K562 (cell line): ENCODE results near the gene CFAP298. TPM values are rescaled to one million over a fixed set of nuclear protein-coding genes. Genes with fewer than 3 reads are reported as not detected.

ENCODE experiments used
- ARID2 ChIP-seq: fragments of 450-650 bp; IDR thresholded peaks from 2 replicates; pipeline ENCODE4 v1.6.1; 2017; ENCODE audit warnings: antibody characterized with exemption, mild to moderate bottlenecking
- ATF6 ChIP-seq: sonication (generic); formaldehyde crosslinking; IDR thresholded peaks from 2 replicates; pipeline ENCODE4 v1.4.0; 2020; ENCODE audit warnings: mild to moderate bottlenecking, missing genetic modification reagents
- CBX5 ChIP-seq: IDR thresholded peaks from 2 replicates; pipeline ENCODE4 v1.6.1; 2014; ENCODE audit warnings: low read depth, borderline replicate concordance
- CHCHD3 ChIP-seq: fragments of 250-450 bp; sonication (Bioruptor Pico); IDR thresholded peaks from 2 replicates; pipeline ENCODE4 v2.1.2; 2022; ENCODE audit warnings: mild to moderate bottlenecking
- CREB5 ChIP-seq: fragments of 250-450 bp; sonication (Bioruptor Pico); IDR thresholded peaks from 2 replicates; pipeline ENCODE4 v1.5.0; 2020; ENCODE audit warnings: mild to moderate bottlenecking
- DPF2 ChIP-seq: fragments of 450-650 bp; IDR thresholded peaks from 2 replicates; pipeline ENCODE4 v1.6.1; 2016
- ELF2 ChIP-seq: fragments of 250-450 bp; sonication (Bioruptor Pico); IDR thresholded peaks from 2 replicates; pipeline ENCODE4 v1.5.0; 2021; ENCODE audit warnings: mild to moderate bottlenecking
- ELF4 ChIP-seq: fragments of 450-650 bp; formaldehyde crosslinking; IDR thresholded peaks from 2 replicates; pipeline ENCODE4 v1.4.0; 2022; ENCODE audit warnings: missing genetic modification characterization
- FUS ChIP-seq: fragments of 200-400 bp; formaldehyde crosslinking; optimal IDR thresholded peaks from 2 replicates; pipeline ENCODE3; 2017; ENCODE audit warnings: low read depth, low read length
- GATAD2A ChIP-seq: fragments of 450-650 bp; IDR thresholded peaks from 2 replicates; pipeline ENCODE4 v1.6.1; 2017
- HDAC6 ChIP-seq: IDR thresholded peaks from 2 replicates; pipeline ENCODE4 v1.6.1; 2012; ENCODE audit warnings: low read depth, mild to moderate bottlenecking, control low read depth, inconsistent platforms, low read length, moderate library complexity
- HLTF ChIP-seq: fragments of 450-650 bp; IDR thresholded peaks from 2 replicates; pipeline ENCODE4 v1.6.1; 2016
- JUND ChIP-seq, 2 experiments: IDR thresholded peaks; 2 replicates in 1 of 2; 3 replicates in 1 of 2; pipeline ENCODE4 v1.6.1; 2011; ENCODE audit warnings: borderline replicate concordance in 2 of 2, low read depth in 2 of 2, low read length in 2 of 2, improper control_type of control experiment in 1 of 2, missing biosample characterization in 1 of 2, missing genetic modification characterization in 1 of 2, missing genetic modification reagents in 1 of 2
- KLF6 ChIP-seq: fragments of 250-450 bp; sonication (Bioruptor Pico); IDR thresholded peaks from 2 replicates; pipeline ENCODE4 v1.4.0; 2020; ENCODE audit warnings: mild to moderate bottlenecking, moderate library complexity, borderline replicate concordance
- MAFK ChIP-seq: IDR thresholded peaks from 2 replicates; pipeline ENCODE4 v1.6.1; 2011; ENCODE audit warnings: low read length, improper control_type of control experiment
- MCM3 ChIP-seq: fragments of 450-650 bp; IDR thresholded peaks from 2 replicates; pipeline ENCODE4 v1.6.1; 2016
- MED1 ChIP-seq: sonication (generic); formaldehyde crosslinking; IDR thresholded peaks from 2 replicates; pipeline ENCODE4 v1.8.1; 2023; ENCODE audit warnings: missing genetic modification reagents, borderline replicate concordance
- MLX ChIP-seq, 2 experiments: fragments of 450-650 bp in 1 of 2; sonication (generic) in 1 of 2; formaldehyde crosslinking; conservative IDR thresholded peaks; 2 replicates each; pipeline versions ENCODE4 v1.4.0 to v1.8.1; 2020 to 2022; ENCODE audit warnings: mild to moderate bottlenecking in 1 of 2, missing genetic modification reagents in 1 of 2
- PTBP1 ChIP-seq: fragments of 200-400 bp; formaldehyde crosslinking; IDR thresholded peaks from 2 replicates; pipeline ENCODE4 v1.6.1; 2017; ENCODE audit warnings: low read depth, low read length
- RFX5 ChIP-seq: IDR thresholded peaks from 2 replicates; pipeline ENCODE4 v1.6.1; 2011; ENCODE audit warnings: low read depth, mild to moderate bottlenecking, improper control_type of control experiment, low read length
- SLC30A9 ChIP-seq: fragments of 250-450 bp; sonication (Bioruptor Pico); IDR thresholded peaks from 2 replicates; pipeline ENCODE4 v1.8.0; 2022; ENCODE audit warnings: mild to moderate bottlenecking, moderate library complexity
- TAF9B ChIP-seq: fragments of 450-650 bp; IDR thresholded peaks from 2 replicates; pipeline ENCODE4 v1.6.1; 2018; ENCODE audit warnings: mild to moderate bottlenecking; ENCODE audit not compliant: partially characterized antibody
- ZC3H4 ChIP-seq: sonication (generic); formaldehyde crosslinking; IDR thresholded peaks from 2 replicates; pipeline ENCODE4 v1.9.0; 2021; ENCODE audit warnings: missing genetic modification reagents, borderline replicate concordance
- ZNF121 ChIP-seq: sonication (generic); formaldehyde crosslinking; conservative IDR thresholded peaks from 2 replicates; pipeline ENCODE4 v1.8.0; 2022; ENCODE audit warnings: missing genetic modification reagents
- ZNF239 ChIP-seq: fragments of 250-450 bp; sonication (Bioruptor Pico); IDR thresholded peaks from 2 replicates; pipeline ENCODE4 v1.4.0; 2020; ENCODE audit warnings: mild to moderate bottlenecking
- ZNF644 ChIP-seq: fragments of 200-800 bp; sonication (Bioruptor generic); IDR thresholded peaks from 2 replicates; pipeline ENCODE4 v1.6.1; 2016; ENCODE audit warnings: low read depth, missing genetic modification characterization, missing compliant biosample characterization
- ZNF77 ChIP-seq: fragments of 250-450 bp; sonication (Bioruptor Pico); IDR thresholded peaks from 2 replicates; pipeline ENCODE4 v1.5.0; 2020
- polyA plus RNA-seq, 8 experiments: library from polyadenylated mRNA; depleted of rRNA in 4 of 8; stranded (reverse) in 5 of 8; unstranded in 3 of 8; fragments of >200 nt; fragmentation: Nextera tagmentation in 2 of 8; fragmentation: Illumina TruSeq in 1 of 8; extraction: Ambion mirVana in 2 of 8; extraction: Trizol in 1 of 8; gene quantifications; 2 replicates each; pipeline versions ENCODE4 v1.2.1 to v1.2.3, GENCODE V29; 2011 to 2014; ENCODE audit warnings: inconsistent platforms in 1 of 8, missing spikeins in 1 of 8
- total RNA-seq, 7 experiments: library from RNA; depleted of rRNA in 6 of 7; stranded (reverse); fragments of >200 nt in 6 of 7; fragmentation: Illumina TruSeq in 2 of 7; extraction: Trizol in 2 of 7; gene quantifications; 2 replicates each; pipeline versions ENCODE4 v1.2.1 to v1.2.3, GENCODE V29; 2011 to 2021; ENCODE audit warnings: low replicate concordance in 1 of 7

The CFAP298 gene
- total and polyA plus RNA-seq, 9 of the 15 experiments (the other 6 are each of a cell fraction or from before 2014, with no cell fraction given), result 31.4 to 178 (median 89.7) TPM

- TF ChIP-seq MAFK (no peak), CHCHD3 (no peak), ZNF121 (CRISPR knock-in tag) (no peak), FUS (no peak), SLC30A9 (CRISPR knock-in tag) (no peak), PTBP1 (no peak), GATAD2A (0 out of 2 replicates have a peak, but pooled peaks have one; percentile 58), CREB5 (CRISPR knock-in tag) (no peak), ARID2 (no peak), HLTF (peak; percentile 68; the same call in 1 of the 2 replicates), ELF2 (CRISPR knock-in tag) (peak; percentile 95), HDAC6 (no peak), ATF6 (CRISPR knock-in tag) (peak; percentile 98), MED1 (no peak), ZC3H4 (no peak; the same call in 1 of the 2 replicates), MLX (CRISPR knock-in tag; conservative IDR thresholded peaks at IDR 0.05) (no peak), ZNF77 (CRISPR knock-in tag) (no peak), DPF2 (no peak; the same call in none of the 2 replicates), ZNF239 (no peak), ELF4 (CRISPR knock-in tag) (peak; percentile 5; the same call in 1 of the 2 replicates), TAF9B (peak; percentile 90), JUND (IDR thresholded peaks at IDR 0.05; ENCODE audit: borderline replicate concordance, low read depth, low read length) (peak; percentile 45), JUND (tag; IDR thresholded peaks at IDR 0.05; ENCODE audit: borderline replicate concordance, low read depth, low read length) (peak; percentile 73; the same call in 1 of the 3 replicates), RFX5 (no peak), MCM3 (no peak), CBX5 (0 out of 2 replicates have a peak, but pooled peaks have one; percentile 65), KLF6 (CRISPR knock-in tag) (no peak), ZNF644 (tag) (no peak)
These were observed at the start of gene CFAP298 (continued) for GRCh38 chr21:32612075-32612998.
